Lower lobe of right lung (tissue), 2 donors: ENCODE results near the gene EXPH5. TPM values are rescaled to one million over a fixed set of nuclear protein-coding genes. Genes with fewer than 3 reads are reported as not detected.

Source experiments
- ATAC-seq, 2 donors: fragments of 200-7000 bp; cut with Tn5 transposase; one replicate each; pipeline ENCODE4 v1.9.1; 2020 to 2022; ENCODE audit warnings: mild to moderate bottlenecking in 2 of 2, moderate library complexity in 2 of 2
- DNase-seq: peaks from one replicate; pipeline ENCODE4 v3.0.0-alpha.2; 2020
- H3K27ac ChIP-seq: fragments of 200-600 bp; one replicate; pipeline ENCODE4 v1.8.0; 2022
- H3K27me3 ChIP-seq: fragments of 200-600 bp; one replicate; pipeline ENCODE4 v1.8.0; 2022; ENCODE audit warnings: low read depth
- H3K36me3 ChIP-seq: fragments of 200-600 bp; one replicate; pipeline ENCODE4 v1.8.0; 2022; ENCODE audit warnings: mild to moderate bottlenecking
- H3K4me1 ChIP-seq: fragments of 200-600 bp; one replicate; pipeline ENCODE4 v1.8.0; 2022
- H3K4me3 ChIP-seq: fragments of 200-600 bp; one replicate; pipeline ENCODE4 v1.8.0; 2022; ENCODE audit warnings: mild to moderate bottlenecking
- H3K9me3 ChIP-seq: fragments of 200-600 bp; one replicate; pipeline ENCODE4 v1.8.0; 2022
- intact Hi-C: fragments of 100-400 bp; cut with DNase I; formaldehyde crosslinking; loops from one replicate; pipeline ENCODE4 v1.11.0; 2022
- total RNA-seq: library from RNA; stranded (reverse); fragmentation: NEBNext Ultra II Directional; extraction: Animal tissue kit (Norgen Biotek cat#: 25700); gene quantifications from one replicate; pipeline ENCODE4 v1.2.1, GENCODE V29; 2021
- TF ChIP-seq, protein P1 (sequence below): fragments of 200-600 bp; IDR thresholded peaks from one replicate; pipeline ENCODE4 v1.8.0; 2022; ENCODE audit warnings: antibody characterized with exemption, mild to moderate bottlenecking
- donor health status: DM: no; HTN: yes; CAD: no; lungs with severe emphysema.

The EXPH5 gene
- total RNA-seq, 1 donor from 2014 or later = 34.9 TPM

DNA sequence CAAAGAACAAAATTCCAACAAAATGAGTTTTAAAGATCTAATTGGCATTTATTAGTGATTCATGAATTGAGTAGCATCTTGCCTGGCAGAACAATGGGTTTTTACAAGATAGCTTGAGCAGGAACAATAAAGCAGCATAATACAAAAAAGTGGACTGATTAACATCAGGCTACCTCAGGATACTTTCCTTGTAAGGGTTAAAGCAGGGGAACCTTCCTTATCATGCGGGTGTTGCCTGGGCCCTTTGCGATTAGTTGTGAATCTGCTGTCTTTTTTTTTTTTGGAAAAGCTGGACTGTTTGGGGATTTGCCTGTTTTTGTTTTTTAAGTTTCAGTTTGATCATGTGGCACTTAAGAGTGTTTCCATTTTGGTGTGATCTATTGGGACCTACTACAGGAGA, 37.5 kb downstream of the EXPH5 start:
- ATAC-seq = no peak
- no peak for DNase-seq
- Histone ChIP-seq H3K27ac (no peak overlapping the region), H3K27me3 (no peaks in the 10 kb centered on the region), H3K36me3 (no peaks in the 10 kb centered on the region), H3K4me3 (no peak overlapping the region), H3K9me3 (no peaks in the 10 kb centered on the region), H3K4me1 (peaks cover 7% of the 10 kb centered on the region)
- TF ChIP-seq, protein P1, sequence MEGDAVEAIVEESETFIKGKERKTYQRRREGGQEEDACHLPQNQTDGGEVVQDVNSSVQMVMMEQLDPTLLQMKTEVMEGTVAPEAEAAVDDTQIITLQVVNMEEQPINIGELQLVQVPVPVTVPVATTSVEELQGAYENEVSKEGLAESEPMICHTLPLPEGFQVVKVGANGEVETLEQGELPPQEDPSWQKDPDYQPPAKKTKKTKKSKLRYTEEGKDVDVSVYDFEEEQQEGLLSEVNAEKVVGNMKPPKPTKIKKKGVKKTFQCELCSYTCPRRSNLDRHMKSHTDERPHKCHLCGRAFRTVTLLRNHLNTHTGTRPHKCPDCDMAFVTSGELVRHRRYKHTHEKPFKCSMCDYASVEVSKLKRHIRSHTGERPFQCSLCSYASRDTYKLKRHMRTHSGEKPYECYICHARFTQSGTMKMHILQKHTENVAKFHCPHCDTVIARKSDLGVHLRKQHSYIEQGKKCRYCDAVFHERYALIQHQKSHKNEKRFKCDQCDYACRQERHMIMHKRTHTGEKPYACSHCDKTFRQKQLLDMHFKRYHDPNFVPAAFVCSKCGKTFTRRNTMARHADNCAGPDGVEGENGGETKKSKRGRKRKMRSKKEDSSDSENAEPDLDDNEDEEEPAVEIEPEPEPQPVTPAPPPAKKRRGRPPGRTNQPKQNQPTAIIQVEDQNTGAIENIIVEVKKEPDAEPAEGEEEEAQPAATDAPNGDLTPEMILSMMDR = no peak
- intact Hi-C loops = no loop called here

DNA sequence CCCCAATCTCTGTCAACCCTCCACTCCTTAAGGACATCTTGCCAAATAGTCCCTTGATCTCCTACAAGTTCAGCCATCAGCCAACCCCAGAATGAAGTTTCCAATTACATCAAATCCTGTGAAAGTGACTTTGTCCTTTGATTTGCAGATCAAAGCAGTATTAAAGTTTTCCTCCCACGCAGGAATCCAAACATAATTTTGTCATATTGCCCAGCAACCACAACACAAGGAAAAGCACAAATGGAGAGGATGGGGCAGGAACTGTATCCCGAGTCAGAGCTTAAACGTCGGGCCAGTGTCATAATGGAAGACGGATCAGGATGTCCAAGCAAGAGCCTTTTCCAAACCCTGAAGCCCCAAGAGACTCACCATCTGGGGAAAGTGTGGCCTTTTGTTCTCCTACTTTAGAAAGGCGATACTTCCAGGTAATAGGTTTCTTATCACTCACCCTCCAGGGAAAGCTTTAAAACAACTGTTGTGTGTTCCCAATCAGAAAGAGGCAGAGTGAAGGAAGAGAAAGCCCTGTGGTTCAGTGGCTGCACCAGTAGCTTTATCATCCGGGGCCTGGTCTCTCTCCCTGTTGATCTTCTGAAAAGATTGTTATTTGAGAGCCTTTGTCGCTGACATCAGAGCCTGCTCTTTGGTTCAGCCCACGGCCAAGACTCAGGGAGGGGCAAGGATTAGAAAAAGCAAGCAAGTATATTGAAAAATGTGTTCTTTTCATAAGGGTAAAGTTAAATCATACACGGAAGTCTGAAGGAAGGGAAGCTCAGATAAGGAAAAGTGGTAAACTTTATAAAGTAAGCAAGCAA, 41.7 kb downstream of the EXPH5 start:
- Histone ChIP-seq H3K4me1 (peaks cover 9% of the 10 kb centered on the region), H3K36me3 (no peaks in the 10 kb centered on the region), H3K27me3 (no peaks in the 10 kb centered on the region), H3K4me3 (peak overlapping the region; percentile 26), H3K9me3 (no peaks in the 10 kb centered on the region), H3K27ac (peak overlapping the region; percentile 66)
- no peak for DNase-seq
- ATAC-seq = peak in 1 of 2 donors; percentile 53
- intact Hi-C loops = no loop called here
- TF ChIP-seq, protein P1 = no peak

DNA sequence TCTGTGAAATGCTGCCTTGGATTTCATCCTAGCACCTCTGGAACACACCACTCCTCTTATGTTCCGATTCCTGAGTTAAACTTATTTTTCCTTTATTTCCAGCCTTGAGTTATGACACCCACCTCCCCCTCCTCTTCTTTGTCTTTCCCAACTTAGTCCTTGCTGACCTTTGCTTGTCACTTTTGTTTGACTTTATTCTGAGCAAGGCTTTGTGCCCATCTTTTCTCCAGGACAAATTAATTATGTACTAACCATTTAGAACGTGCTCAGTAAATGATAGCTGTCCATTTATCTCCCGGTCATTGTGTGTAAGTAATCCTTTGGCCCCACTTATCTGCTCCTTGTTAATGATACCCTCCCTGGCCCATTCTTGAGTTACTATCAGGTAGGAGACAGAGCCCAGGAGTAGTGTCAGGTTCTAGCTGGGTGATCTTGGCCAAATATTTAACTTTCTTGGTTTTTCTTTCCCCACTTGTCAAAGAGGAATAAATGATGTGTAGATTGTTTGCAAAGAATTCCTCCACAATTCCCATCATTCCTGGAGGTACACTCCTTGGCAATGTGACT, 44.2 kb downstream of the EXPH5 start:
- DNase-seq (no peak), ATAC-seq (no peak)
- TF ChIP-seq, protein P1 = no peak
- intact Hi-C loops = no loop called here
- Histone ChIP-seq H3K4me1 (peaks cover 11% of the 10 kb centered on the region), H3K4me3 (no peak overlapping the region), H3K36me3 (no peaks in the 10 kb centered on the region), H3K9me3 (no peaks in the 10 kb centered on the region), H3K27ac (peak overlapping the region; percentile 18), H3K27me3 (no peaks in the 10 kb centered on the region)

DNA sequence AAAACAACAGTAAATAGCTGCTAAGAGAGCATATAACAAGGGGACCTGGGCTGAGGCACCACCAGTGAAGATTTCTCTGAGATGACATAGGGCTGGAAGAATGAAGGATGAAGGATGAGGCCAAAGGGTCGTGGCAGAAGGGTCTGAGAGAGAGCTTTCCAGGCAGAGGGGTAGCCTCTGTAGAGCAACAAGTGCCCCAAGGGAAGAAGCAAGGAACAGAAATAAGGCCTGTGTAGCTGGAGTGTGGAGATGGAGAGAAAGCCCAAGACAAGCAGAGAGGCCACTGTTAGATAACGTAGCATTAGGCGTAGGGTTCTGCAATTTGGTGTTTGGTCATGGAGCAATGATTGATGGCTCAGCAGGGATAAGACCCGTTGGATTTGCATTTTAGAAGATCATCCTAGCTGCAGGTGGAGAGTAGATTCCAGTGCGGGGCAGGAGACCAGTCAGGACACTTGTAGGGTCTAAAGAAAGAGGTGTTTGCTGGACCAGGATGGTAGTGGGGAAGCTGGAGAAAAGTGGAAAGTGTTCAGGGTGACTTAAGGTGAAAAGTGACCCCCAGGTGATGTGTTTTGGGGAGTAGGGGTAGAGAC, 47.6 kb downstream of the EXPH5 start:
- peaks cover 8% of the 10 kb centered on the region for H3K4me1 ChIP-seq
- DNase-seq (no peak), ATAC-seq (no peak)
- no peak overlapping the region for H3K27ac ChIP-seq
- no peaks in the 10 kb centered on the region for H3K36me3 ChIP-seq
- H3K27me3 ChIP-seq = no peaks in the 10 kb centered on the region
- TF ChIP-seq, protein P1 = no peak
- intact Hi-C loops = no loop called here
- no peaks in the 10 kb centered on the region for H3K9me3 ChIP-seq
- H3K4me3 ChIP-seq = no peak overlapping the region

DNA sequence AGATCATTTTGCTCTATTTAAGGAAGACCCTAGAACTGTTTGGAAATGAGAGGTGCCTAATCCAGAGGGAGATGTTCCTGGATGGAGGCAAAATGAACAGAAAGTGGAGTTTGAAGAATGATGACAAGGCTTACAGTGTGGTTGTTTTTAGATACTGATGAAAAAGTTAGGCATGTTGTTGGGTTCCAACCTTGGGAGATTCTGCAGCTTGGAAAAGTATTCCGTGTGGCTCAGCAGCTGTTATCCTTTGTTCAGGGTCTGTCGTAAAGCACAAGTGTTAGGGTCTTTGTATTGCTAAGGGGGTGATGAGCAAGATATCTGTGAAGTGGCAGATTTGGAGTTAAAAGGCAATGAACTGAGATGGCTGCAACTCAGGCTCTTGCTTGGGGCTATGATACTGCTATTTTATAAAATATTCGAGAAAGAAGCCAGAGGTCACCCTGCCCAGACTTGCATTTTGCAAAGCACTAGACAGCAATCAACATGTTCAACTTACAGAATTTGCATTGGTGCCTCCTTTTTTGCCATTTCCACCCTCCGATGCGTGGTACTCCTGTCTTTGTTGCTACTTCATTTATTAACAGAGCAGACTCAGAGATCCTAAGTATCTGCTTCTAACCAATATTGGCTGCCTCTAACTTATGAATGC, 50.1 kb downstream of the EXPH5 start:
- TF ChIP-seq, protein P1 = no peak
- no peak for ATAC-seq
- no peaks in the 10 kb centered on the region for H3K36me3 ChIP-seq
- H3K27ac ChIP-seq = no peak overlapping the region
- peaks cover 16% of the 10 kb centered on the region for H3K4me1 ChIP-seq
- no peak overlapping the region for H3K4me3 ChIP-seq
- no peaks in the 10 kb centered on the region for H3K9me3 ChIP-seq
- no peaks in the 10 kb centered on the region for H3K27me3 ChIP-seq
- intact Hi-C loops = no loop called here
- no peak for DNase-seq
